GM21390 (cell line): ENCODE data around the gene TNNT3.

Experiments used
- ATAC-seq: cut with Tn5 transposase; IDR thresholded peaks from one replicate; pipeline ENCODE4 v1.9.1; 2021; ENCODE audit not compliant: unreplicated experiment

The TNNT3 gene

DNA sequence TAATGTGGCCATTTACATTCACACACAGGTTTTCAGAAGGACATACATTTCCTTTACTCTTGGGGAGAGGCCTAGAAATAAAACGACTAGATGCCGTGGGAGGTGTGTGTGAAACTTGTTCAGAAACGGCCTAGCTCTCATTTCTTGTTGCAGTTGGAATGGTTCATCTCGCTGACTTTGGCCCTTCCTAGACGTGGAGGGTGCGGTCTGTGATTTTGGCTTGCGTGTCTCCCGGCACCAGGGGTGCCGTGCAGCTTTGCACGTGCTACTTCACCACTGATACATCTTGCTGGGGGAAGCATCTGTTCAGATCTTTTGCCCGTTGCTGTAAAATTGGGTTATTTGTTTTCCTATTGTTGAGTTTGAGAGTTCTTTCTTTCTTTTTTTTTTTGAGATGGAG is 24.7 kb upstream of the TNNT3 start:
- ATAC-seq: no peak

DNA sequence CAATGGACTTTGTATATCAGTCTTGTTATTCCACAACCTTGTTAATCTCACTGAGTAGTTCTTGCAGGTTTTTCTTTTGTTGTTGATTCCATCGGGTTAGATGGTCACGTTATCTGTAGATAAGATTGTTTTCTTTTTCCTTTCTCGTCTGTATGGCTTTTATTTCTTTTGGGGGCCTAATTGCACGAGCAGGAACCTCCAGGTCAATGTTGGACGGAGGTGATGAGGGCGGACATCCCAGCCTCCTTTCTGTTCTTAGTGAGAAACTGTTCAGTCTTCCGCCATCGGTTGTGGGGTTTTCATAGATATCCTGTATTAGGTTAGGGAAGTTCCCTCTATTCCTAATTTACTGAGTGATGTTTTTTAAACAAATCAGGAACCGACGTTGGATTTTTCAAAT is 23.0 kb upstream of the TNNT3 start:
- ATAC-seq: no peak

DNA sequence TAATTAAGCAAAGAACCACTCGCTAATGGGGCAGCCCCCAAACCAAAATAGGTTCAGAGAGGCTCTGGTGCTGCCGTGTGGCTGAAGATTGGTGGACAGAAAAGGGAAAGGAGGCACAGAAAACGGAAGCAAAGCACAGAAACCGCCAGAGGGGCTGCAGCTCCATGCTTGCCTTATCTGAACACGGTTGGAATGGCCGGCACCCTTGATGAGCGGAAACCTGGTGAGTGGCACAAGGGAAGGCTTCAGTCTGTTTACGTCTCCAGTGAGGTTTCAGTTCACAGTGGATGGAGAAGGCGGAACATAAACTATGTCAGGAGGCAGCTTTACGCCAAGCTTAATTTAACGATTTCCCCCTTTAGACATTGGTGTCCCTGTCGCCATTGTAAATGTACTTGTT is 22.6 kb upstream of the TNNT3 start:
- no peak for ATAC-seq

DNA sequence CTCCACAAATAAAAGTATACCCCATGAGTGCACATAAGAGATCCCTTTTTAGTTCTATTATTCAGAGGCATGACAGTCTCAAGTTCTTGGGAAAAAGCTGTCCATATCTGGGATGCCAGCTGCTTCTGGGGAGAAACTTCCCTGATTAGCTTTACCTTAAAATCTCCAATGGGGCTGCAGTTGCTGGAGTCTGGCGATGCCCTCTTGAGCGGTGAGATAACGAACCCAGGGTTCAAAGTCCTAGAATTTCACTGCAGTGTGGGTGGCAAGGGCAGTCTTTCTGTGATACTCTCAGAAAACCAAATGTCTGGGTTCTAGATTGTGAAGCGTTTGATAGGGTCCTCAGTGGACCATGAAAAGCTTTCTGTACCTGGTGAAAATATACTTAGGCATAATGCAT is 20.4 kb upstream of the TNNT3 start:
- ATAC-seq: no peak

DNA sequence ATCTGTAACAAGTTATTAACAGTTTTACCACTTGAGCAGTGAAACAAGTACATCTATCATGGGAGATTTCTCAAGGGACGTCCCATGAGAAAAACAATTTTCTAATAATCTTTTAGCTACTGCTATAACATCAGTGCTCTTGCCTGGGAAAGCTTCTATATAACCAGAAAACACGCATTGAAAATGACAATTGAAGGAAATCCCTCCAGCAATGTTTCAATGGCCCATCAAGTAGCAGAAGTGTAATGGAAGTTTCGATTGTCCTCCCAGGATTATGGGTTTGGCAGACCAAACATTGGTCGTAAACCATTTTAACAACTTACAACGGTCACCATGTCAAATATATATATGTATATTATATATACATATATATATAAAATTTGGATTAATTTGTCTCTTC is 19.8 kb upstream of the TNNT3 start:
- ATAC-seq: no peak

DNA sequence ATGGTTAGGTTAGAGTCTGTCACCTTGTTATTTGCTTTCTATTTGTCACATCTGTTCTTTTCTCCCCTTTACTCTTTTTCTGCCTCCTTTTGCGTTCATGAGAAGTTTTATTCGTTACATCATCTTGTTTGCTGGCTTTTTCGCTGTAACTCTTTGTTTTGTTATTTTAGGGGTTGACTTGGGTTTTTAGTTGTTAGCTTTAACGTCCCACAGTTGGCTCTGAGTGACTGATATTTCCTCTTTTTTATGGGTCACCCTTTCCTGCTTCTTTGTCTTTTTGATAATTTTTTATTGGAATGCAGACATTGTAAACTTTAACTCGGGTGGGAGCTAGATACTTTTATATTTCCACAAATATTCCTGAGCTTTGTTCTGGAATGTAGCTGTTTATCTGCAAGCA is 13.3 kb upstream of the TNNT3 start:
- no peak for ATAC-seq

DNA sequence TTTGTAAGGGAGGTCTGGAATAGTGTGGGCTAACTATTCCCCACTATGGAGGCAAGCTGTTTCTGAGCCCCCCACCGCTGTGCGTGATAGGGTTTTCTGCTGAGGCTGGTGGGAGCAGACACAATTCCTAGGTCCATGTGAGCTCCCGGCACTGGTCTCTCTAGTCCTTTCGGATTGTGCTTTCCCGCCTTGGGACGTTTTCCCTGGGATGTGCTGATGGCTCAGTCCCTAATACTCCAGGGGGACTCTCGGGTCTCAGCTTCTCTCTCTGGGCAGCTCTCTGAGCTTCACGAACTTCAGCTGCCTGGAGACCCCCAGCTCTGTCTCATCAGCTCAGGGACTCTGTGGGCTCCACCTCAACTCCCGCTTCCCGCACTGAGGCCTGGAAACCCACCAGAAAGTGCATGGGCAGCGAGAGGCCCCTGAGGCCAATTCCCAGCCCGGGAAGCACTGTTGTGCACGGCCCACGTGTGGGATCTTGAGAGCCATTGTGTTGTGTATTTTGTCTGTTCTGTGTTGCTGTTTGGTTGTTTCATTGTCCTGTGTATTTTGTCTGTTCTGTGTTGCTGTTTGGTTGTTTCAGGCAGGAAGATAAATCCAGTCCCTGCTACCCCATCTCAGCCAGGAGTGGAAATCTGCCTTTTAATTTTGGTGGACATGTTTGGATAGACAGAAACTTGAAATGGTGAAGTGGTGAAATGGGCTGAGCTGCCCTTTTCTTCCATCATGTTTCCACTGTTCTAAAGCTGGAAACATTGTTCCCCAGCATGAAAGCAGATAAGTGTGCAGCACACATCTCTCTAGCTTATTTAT is 12.7 kb upstream of the TNNT3 start:
- ATAC-seq: no peak

DNA sequence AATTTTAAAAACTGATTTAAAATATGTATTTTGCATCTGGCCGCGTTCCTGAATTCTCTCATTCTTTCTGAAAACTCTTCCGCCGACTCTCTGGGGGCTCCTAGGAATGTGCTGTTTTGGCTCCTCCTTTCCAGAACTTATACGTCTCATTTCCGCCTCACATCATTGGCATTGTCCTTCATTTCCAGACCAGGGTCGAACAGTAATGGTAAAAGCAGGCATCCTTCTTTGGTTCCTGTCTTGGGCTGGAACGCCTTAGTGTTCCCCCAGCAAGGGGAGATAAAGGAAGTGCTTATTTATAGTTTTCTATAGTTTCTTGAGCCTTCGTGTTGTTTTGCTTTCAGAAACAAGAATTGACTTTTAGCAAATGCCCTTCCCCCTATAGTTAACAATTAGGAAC is 10.9 kb upstream of the TNNT3 start:
- ATAC-seq: no peak

DNA sequence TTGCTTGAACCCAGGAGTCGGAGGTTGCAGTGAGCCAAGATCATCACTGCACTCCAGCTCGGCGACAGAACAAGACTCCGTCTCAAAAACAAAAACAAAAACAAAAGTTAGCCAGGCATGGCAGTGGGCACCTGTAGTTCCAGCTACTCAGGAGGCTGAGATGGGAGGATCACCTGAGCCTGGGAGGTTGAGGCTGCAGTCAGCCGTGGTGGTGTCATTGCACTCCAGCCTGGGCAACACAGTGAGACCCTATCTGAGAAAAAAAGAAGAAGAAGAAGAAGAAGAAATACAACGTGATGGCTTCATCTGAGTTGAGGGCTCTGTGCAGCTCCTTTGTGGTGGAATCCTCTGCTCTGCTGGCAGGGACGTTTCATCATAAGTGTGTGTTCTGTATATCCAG is 10.0 kb upstream of the TNNT3 start:
- ATAC-seq: no peak

DNA sequence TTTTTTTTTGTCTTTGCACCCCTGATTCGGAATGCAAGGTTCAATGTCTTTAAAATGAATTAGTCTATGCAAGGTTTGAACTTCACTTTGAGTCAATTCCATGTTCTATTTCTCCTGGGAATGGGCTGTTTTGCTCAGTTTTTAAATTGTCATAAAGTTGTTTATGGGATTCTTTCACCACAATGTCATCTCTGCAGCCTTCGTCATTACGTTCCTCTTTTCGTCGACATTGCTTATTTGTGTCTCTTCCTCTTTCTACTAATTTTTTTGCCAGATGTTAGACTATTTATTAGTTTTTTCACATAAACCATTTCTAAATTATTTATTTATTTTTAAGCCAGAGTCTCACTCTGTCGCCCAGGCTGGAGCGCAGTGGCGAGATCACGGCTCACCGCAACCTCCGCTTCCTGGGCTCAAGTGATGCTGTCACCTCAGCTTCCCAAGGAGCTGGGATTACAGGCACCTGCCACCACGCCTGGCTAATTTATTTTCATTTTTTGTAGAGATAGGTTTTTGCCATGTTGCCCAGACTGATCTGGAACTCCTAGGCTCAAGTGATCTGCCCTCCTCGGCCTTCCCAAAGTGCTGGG is 7.1 kb upstream of the TNNT3 start:
- ATAC-seq: no peak

DNA sequence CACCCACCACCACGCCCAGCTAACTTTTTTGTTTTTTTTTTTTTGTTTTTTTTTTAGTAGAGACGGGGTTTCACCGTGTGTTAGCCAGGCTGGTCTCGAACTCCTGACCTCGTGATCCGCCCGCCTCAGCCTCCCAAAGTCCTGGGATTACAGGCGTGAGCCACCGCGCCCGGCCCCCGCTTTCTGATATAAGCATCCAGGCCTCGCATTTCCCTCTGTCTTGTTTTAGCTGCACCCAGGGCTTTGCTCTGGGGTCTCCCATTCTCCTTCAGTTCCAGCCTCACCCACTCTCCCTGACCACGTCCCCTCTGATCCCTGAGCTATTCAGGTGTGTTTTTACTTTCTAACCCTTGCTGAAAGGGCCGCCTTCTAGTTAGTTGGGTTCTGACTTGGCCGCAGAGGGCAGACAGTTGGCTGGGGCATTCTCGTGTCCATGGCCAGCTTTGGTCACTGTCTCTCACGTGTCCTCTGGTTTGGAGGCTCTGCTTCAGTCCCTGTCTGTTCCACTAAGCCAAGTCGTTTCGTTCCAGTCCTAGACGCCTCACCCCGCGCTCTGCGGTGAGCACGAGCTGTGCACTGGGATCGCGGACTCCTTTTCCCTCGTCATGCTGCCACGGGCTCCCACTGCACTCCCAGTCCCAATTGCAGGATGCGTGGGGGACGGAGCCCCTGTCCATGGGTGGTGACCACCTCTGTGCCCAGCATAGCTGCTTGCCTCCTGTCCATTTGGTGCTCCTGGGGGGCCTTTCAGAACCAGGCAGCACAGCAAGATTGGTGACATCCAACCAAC is 6.0 kb upstream of the TNNT3 start:
- ATAC-seq: no peak

DNA sequence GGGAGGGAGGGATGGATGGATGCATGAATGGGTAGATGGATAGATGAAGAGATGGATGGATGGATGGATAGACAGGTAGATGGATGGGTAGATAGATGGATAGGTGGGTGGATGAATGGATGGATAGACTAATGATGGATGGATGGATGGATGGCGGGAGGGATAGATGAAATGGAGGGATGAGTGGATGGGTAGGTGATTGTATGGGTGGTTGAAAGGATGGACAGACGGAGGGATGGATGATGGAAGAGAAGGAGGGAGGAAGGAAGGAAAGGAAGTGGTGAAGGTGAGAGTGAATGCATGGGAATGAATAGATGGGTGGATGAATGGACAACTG is 3.7 kb upstream of the TNNT3 start:
- ATAC-seq: no peak

DNA sequence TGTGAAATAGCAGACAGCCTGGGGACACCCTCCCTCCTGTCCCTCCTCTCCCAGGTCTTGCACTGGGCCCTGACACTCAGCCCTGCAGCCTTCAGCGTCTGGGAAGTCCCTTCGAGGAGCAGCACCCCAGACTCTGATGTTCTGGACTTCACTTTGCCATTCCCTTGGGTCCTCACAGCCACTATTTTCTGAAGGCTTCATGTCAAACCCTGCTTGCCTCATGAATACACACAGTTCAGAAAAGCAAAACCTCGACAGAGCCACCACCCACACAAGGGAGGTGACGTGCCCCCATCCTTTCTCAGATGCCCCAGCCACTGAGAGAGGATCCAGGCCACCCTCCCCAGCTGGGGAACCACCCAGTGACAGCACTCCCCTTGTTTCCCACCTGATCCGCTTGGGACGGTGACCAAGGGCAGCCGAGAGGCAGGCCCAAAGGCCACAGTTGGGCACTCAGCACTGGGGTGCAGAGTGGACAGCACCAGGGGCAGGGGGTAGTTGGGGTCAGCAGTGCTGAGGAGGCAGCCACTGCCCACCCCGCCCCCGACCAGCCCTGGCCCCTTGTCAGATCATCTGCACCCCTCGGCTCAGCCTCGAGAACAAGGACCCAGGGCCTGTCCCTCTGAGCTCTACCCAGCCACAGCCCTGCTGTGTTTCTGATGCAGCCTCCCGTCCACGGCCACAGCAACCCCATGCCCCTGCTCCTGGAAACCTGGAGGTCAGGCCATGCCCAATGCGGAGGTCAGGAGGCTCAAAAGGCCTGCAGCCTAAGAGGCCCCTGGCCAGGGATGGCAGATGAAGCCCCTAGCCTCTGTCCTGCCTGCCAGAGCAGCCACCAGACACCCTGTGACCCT is 3.1 kb upstream of the TNNT3 start:
- no peak for ATAC-seq

DNA sequence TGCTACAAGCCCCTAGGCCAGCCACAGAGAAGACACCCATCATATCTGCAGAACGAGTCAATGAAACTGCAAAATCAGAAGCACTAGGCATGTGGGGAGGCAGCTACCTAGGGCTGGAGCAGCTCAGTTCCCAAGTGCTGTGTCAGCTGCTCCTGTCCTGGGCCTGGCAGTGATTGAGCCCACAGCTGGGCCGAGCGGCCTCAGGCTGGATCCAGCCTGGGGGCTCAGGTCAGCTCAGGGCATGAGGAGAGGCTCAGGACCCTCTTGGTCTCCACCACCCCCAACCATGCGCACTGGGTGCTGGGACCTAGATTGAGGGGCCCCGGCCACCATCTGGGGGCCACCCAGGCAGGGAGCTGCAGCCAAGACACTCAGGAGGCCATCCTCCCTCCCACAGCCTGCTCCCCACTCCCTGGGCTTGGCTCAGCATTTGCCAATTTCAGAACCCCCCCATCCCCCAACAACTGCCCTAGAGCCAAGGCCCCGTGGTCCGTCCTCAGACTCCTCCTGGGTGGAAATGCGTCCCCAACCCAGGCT is 2.4 kb upstream of the TNNT3 start:
- no peak for ATAC-seq

DNA sequence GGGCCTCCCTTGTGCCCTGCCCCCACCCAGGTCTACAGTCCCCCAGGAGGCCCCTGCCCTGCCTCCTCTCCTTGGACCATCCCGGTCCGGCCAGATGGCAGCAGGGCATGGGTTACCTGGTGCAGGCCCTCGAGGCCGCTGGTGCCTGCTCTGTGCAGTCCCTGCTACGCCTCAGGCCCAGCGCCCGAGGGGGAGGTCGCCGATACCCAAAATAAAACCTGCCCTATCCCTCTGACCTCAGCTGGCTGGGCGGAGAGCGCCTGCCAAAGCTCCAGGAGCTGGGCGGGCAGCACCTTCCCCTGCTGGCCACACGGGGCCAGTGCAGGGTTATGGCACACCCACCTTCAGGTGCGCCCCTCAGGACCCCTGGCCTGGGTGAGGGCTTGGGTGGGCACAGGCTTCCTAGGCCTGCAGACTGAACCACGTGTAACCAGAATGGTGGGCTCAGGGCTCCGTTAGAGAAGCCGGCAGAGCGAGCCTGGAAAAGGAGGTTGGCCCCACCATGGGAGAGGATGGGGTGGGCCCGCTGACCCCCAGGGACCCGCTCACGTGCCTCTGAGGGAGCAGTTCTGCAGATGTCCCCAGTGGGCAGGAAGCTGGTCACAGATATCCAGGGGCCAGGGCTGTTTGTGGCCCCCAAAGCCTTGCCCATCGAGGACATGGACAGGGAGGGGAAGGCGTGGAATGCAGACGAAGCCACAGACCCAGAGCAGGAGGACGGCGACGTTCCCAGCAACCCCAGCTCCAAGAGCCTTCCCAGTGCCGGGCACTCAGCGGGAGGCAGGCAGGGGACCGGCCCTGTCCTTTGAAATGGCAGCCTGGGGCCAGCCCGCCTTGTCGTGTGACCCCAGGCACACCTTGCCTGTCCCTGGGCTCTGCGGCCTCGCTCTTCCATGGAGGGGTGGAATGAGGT is 1.7 kb upstream of the TNNT3 start:
- ATAC-seq: no peak

DNA sequence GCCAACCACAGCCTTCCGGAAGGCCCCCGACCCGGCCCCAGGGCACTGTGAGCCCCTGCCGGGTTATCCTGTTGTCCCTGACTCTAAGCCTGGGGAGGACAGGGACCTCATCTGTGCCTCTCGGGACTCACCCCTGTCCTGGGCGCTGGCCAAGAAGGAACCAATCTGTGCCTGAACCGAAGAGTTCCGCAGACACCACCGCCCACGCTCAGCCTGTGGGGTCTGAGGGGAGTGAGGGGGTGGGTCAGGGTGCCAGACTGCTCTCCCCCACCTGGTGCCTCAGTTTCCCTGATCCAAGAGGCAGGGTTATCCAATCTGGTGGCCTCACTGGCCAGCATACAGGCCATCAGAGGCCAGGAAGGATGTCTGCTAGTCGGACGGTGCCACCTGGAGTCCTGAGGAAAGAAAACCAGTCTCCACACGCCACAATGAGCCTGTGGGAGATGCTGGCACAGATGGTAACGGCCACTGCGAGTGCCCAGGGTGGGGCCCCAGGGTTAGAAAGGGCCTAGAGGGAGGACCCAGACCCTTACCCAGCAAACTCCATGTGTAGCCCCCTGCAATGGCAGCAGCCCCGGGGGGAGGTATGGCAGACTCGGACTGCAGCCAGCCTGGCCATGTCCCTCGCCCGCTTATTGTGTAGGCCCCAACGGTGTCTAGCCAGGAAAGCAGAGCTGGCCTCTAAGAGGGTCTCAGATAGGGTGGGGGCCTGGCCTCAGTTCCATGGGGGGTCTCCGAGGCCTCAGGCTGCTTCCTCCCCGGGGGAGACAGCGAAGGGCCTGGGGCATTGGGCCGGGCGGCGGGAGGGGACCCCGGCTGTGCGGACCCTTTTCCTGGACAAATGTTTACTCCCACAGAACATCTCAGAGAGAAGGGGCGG is 827 bp upstream of the TNNT3 start:
- no peak for ATAC-seq

DNA sequence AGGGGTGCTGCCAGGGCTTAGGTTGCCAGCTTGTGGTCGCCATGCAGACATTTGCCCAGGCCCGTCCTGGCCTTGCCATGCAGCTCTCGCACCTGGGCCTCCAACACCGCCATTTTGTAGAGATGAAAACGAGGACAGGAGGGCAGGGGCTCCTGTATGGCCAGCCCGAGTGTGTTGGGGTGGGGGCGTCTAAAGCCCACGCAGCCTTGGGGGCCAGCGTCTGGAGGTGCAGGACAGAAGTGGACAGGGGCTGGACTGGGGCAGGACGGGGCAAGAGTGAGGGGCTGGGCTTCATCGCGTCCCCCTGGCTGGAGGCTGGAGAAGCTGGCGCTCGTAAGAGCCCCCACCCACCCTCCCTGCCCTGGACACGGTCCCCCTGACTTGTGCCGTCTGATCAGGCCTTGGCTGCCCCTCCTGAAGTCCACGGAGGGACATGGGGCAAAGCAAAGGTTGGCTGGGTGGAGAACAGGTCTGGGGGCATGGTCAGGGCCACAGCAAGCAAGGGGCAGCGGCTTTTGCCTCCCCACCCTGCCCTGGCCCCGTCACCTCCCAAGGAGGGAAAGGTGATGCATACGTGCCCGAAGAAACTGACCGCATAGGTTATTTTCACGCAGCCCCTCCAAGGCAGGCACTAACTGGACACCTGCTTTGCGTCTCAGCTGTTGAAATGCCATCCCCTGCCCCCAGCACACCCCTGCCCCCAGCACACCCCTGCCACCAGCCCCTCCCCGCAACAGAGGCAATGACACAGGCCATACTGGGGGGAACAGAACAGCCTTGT is 815 bp downstream of the TNNT3 start:
- no peak for ATAC-seq

DNA sequence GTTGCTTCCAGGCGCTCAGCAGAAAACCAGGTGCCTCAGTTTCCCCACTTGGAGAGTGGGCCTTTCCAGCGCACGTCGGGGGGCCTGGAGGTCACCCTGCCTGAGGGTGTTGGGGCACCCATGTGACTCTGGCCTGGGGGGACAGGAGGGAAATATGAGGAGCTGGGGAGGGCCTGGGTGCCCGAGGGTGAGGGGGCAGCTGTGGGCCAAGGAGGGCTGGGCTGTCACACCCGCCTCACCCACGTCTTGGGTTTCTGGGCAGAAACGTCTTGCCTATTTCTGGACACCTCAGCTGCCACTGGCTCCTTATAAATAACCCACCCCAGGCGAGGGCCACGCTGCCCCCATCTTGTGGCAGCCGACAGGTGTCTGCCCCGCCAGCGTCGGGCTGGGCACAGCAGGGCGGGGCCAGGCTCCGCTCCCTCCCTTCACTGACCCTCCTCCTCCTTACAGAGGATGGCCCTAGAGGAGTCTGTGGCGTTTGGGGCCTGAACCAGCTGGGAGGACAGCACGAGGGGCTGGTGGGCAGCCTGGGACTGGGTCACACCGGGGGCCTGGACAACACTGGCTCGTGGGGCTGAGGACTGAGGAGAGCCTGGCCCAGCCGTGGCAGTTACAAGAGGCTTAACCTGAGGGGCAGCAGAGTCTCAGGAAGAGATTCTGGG is 1.5 kb downstream of the TNNT3 start:
- no peak for ATAC-seq
